B cell (primary cell): ENCODE results near the gene CNTNAP2.

Experiments used
- CTCF ChIP-seq: fragments of 200-600 bp; IDR thresholded peaks from one replicate; pipeline ENCODE4 v1.8.0; 2022; ENCODE audit warnings: antibody characterized with exemption, mild to moderate bottlenecking
- EZH2 ChIP-seq: IDR thresholded peaks from 2 replicates; pipeline ENCODE4 v1.6.1; 2012; ENCODE audit warnings: borderline replicate concordance, low read depth, mild to moderate bottlenecking, moderate library complexity, low read length; ENCODE audit not compliant: insufficient read depth, poor library complexity, severe bottlenecking

- TF ChIP-seq CTCF: no peak
- TF ChIP-seq EZH2: no peak
These were observed 1029.6 kb downstream of the CNTNAP2 start for GRCh38 chr7:147146169-147146568.
